DMS53 treated with DMSO at 0.1 percent for 48 hours (cell line): ENCODE data around the gene ATMIN.

ENCODE experiments used
- DNase-seq: peaks from one replicate; lab custom pipeline; 2025; ENCODE audit not compliant: unreplicated experiment; lab: John Stamatoyannopoulos, UW

The ATMIN gene

DNA sequence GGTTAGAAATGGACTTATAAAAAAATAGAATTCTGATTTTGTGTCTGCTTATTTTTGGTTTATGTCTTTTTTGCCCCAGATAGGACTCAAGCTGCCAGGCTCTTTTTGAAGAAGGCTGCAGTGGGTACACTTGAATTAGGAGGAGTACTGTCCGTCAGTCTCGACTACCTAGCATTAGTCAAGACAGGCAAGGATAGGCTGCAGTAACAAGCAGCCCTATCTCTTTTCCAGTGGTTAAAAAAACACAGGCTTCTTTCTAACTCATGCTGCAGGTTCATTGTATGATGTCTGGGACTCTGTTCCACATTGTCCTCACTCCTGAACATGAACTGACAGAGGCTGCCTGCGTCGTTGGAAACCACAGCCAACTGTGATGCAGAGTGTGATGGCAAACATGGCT, 33.4 kb downstream of the ATMIN start:
- no peak for DNase-seq

DNA sequence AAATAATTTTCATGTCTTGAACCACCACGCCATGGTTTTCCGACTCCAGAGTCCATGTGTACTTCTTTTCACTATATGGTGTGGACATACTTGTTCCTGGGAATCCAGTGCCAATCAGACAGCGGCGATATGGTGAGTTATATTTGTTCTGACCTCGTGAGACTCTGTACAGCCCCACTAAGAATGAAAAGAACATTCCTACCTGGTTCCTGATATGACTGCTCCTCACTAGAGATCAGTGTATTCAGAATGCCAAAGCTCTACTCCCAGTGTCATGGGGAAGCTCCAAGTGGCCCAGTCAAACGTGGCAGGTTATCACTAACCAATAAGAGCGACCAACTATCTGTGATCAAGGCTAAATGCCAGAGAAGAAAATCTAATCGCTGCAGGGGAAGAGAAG, 35.3 kb downstream of the ATMIN start:
- no peak for DNase-seq

DNA sequence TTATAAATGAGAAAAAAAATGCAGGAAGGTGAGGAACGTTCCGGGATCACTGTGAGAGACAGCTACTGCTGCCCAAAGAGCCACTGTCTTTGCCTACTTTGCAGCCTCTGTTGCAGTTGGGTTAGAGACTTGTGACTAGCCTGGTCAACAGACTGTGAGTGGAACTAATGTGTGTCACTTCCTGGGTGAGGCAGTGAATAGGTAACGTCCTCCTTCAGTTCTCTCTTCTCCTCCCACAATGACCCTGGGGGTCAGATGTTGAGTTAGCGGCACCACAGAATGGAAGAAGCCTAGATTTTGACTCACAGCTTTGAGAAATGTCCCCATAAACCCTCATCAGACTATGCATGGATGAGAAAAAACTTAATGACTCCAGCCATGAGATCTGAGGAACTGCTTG, 36.2 kb downstream of the ATMIN start:
- no peak for DNase-seq

DNA sequence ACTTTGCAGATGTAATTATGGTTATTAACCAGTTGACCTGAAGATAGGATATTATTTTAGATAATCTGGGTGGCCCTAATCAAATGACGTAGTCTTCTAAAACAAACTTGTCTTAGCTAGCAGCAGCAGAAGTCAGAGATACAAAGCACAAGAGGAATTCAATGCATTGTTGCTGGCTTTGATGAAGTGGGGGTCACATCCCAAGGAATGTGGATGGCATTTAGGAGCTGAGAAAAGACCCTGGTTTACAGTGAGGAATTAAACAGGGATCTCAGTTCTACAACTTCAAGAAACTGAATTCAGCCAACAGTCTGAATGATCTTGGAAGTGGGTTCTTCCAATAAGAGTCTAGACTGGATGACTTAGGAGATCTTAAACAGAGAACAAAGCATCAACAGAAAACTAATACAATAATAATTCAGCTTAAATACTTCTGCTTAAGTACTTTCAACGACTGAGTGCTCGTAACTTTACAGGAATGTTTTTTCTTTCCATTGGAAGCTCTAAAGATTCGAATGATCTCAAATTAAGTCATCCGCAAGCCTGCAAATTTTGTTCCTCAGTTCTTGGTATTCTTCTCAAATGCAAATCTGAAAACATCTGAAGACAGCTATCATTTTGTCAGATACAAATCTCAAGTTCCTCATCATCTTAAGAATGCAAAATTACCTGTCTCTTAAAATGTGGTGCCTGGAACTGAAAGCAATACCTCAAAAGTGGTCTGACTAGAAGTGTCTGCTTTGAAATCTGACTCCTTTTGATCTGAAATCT, 38.1 kb downstream of the ATMIN start:
- DNase-seq = no peak

DNA sequence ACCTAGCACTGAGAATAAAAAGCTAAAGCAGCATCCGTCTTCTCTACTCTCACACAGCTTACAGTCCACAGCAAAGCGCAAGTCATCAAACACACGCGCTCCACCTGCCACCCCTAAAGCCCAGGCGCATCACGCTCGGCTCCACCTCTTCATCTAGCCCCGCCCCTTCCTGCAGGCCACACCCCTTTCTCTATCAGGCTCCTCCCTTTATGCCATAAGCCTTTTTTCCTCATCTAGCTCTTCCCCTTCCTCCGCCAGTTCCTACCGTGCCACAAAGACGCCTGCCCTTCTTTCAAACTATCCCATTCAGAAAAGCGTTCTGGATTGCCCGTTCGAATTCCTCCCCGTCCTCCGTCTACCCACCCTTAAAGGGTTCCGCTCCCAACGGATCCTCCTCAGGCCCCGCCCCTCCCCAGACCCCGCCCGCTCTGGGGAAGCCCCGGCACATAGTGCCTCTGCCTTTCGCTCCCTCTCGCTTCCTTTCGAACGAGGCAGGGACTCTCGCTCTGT, 41.0 kb downstream of the ATMIN start:
- peak; percentile 82 for DNase-seq

DNA sequence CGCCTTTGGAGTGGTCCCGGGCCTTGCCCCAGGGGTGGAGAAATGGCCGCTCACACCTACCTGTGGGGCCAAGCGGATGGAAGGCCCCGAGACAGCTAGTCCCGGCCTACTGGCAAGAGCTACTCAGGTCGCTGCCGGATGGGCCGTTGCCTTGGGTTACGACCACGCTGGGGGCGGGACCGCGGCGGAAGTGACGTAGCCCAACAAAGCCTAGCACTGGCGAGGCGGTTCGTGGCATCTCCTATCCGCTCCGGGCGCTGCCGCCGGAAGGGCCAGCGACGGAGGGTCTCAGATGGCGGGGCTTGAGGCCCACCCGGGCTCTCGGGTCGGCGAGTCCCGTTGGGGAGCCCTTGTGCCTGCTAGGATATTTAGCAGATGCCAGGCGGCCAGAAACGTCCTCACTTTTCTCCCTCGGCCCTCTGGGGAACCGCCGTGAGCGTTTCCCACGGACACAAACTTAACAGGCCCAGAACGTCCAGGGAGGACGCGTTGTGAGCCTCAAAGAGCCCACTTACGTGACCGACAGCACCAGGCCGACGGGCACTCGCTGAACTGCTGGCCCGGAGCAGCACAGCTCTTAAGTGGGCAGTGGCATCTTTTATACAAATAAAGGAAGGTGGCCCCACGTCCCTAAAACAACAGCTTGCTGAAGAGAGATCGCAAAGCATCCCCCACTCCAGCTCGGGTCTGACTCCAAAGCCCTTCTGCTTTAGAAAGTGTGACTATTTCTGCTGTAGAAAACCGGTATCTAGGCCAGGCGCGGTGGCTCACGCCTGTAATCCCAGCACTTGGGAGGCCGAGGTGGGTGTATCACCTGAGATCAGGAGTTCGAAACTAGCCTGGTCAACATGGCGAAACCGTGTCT, 41.7 kb downstream of the ATMIN start, which contains the start of gene C16orf46:
C16orf46 (minus strand) TSS at position 163 of the 865 bp plus-strand sequence. CDS start 13,283 bp downstream, outside the sequence.
- DNase-seq = peak; percentile 82

DNA sequence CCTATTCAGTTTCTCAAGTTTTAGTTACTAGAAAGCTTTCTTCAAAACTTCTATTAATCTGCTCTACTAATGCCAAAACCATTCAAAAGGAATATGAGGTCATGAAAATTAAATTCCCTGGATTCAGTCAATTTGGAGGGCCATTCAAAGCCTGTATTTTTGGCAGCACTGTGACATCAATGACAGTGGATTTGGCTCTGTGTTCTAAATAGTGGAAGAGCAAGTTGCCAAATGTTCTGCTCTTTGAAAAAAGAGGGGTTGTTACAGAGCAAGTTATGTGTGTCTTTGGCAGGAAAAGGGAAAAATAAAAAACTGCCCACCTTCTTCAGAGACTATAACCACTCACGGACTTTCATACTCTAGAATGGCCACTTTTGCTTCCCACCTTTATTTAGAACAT, 44.6 kb downstream of the ATMIN start:
- DNase-seq = no peak

GRCh38 chr16:81081014-81081413, 45.4 kb downstream of the ATMIN start:
- no peak for DNase-seq

- no peak for DNase-seq
Measured at GRCh38 chr16:81088836-81089235, 53.2 kb downstream of the ATMIN start.

- DNase-seq = no peak
Measured at GRCh38 chr16:81094771-81095251, 59.2 kb downstream of the ATMIN start.

- DNase-seq = no peak
Measured at GRCh38 chr16:81095653-81095952, 60.0 kb downstream of the ATMIN start.

GRCh38 chr16:81095953-81096714, 60.5 kb downstream of the ATMIN start, which contains the start of gene GCSH:
TSS of gene GCSH (minus strand) at chr16:81096395. CDS start at chr16:81096278, 117 bp downstream.
- DNase-seq = peak; percentile 86

DNA sequence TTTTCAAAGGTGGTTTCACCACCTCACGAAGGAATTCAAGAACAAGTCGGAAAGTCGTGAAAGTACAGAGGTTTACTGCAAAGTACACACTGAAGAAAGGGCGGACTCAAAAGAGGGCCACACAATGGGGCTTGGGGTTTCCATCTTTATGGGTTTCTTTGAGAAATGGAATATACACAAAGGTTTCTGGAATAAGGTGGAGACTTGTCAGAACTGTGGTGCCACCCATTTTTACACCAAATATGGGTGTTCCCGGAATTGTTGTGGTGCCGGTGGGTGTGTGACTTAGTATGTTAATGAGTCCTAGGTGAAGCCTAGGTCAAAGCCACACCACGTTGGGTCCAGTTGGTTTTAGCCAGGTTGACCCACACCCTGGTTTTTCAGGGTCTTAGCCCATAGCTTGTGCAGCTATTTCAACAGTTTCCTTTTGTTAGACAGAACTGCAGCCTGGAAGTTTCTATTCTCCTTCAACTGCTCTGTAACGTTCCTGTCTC, 61.1 kb downstream of the ATMIN start:
- no peak for DNase-seq
